ENCODE results near the gene ANO1.
"Not testable (repeated sequence)": the region's sequence is repeated elsewhere in the genome, so short reads cannot be mapped to it uniquely, and the experiment has no call there.

The ANO1 gene

DNA sequence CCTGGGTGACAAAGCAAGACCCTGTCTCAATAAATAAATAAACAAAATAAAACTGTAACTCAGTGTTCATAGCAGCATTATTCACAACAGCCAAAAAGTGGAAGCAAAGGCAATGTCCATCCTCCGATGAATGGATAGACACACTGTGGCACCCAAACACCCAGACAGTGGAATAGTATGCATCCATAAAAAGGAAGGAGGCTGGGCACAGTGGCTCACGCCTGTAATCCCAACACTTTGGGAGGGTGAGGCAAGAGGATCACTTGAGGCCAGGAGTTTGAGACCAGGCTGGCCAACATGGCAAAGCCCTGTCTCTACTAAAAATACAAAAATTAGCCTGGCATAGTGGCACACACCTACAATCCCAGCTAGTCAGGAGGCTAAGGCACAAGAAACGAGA is 122.9 kb downstream of the ANO1 start:
- H3K23ac ChIP-seq (ENCODE audit: low read length); H2BK5ac ChIP-seq (ENCODE audit: low read depth, low read length, poor library complexity); H2AFZ ChIP-seq (ENCODE audit: insufficient read depth, low read length, poor library complexity); H2BK120ac ChIP-seq (ENCODE audit: insufficient read depth, low read length, poor library complexity); H3K4me2 ChIP-seq (ENCODE audit: low read length); H3K9me3 ChIP-seq (ENCODE audit: insufficient read depth, low read depth, low read length); H2BK12ac ChIP-seq (ENCODE audit: low read length); H2AK5ac ChIP-seq (ENCODE audit: low read length); H4K8ac ChIP-seq (ENCODE audit: low read depth, low read length); H3K4me3 ChIP-seq (ENCODE audit: low read depth, low read length); H3K4ac ChIP-seq (ENCODE audit: low read depth, low read length); H3K27ac ChIP-seq (ENCODE audit: low read depth, low read length); H3K27me3 ChIP-seq (ENCODE audit: insufficient read depth, low read length); DNase-seq; H3K14ac ChIP-seq (ENCODE audit: low read length); H4K12ac ChIP-seq (ENCODE audit: low read depth, low read length); H3K9ac ChIP-seq (ENCODE audit: low read length); H4K91ac ChIP-seq (ENCODE audit: low read depth, low read length); H3K18ac ChIP-seq (ENCODE audit: low read length): not testable (repeated sequence)
- Histone ChIP-seq H3K79me1 (ENCODE audit: low read length) (peaks cover 11% of the 10 kb centered on the region), H3K36me3 (ENCODE audit: control insufficient read depth in 1 of 2, insufficient read depth in 2 of 2, low read length in 2 of 2) (peaks cover 11 to 14% of the 10 kb centered on the region in 2 experiments), H3K79me2 (ENCODE audit: control insufficient read depth, insufficient read depth, low read length, poor library complexity) (peaks cover 10% of the 10 kb centered on the region), H3K4me1 (ENCODE audit: control insufficient read depth in 1 of 2, insufficient read depth in 2 of 2, low read length in 2 of 2) (peaks cover 7 to 15% of the 10 kb centered on the region in 2 experiments)
- WGBS (ENCODE audit: extremely low coverage, insufficient coverage, insufficient read length) = no CpG with 5 or more reads among the region's 3 CpGs

DNA sequence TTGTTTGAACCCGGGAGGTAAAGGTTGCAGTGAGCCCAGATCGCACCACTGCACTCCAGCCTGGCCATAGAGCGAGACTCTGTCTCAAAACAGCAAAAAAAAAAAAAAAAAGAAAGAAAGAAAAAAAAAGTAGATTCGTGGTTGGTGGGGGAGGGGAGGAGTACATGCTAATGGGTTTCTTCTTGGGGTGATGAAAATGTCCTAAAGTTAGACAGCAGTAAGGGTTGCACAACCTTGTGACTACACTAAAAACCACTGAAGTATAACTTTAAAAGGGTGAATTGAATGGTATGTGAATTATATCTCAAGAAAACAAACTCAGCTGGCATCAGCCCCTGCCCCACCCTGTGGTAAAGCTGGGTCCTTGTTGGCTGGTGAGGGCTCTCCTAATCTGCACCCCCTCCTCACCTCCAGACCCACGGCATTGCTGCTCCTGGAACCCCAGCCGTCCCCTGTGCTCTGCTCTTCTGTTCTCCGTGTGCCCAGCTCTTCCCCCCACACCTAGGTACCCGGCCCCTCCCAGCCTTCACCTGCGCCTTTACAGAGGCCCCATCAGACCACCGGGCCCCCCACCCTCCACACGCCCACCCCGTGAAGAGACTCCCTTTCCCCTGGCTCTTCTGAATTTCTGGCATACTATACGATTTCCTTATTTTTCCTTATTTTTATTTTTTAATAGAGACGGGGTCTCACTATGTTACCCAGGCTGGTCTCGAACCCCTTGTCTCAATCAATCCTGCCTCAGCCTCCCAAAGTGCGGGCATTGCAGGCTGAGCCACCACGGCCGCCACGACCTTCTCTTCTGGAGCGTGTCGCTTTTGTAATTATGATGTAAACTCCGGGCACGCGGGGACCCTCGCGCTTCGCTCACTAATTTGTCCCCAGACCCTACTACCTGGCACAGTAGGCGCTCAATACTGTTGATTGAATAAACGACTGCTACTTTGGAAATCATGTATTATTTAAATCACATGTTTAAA is 124.1 kb downstream of the ANO1 start:
- peaks cover 10% of the 10 kb centered on the region for H3K79me2 ChIP-seq (ENCODE audit: control insufficient read depth, insufficient read depth, low read length, poor library complexity)
- no peak overlapping the region for H3K23ac ChIP-seq (ENCODE audit: low read length)
- peak overlapping the region; percentile 50 for H2AFZ ChIP-seq (ENCODE audit: insufficient read depth, low read length, poor library complexity)
- H3K4me2 ChIP-seq (ENCODE audit: low read length) = peak overlapping the region; percentile 91
- H3K36me3 ChIP-seq (ENCODE audit: control insufficient read depth in 1 of 2, insufficient read depth in 2 of 2, low read length in 2 of 2) = peaks cover 20 to 22% of the 10 kb centered on the region in 2 experiments
- H3K9ac ChIP-seq (ENCODE audit: low read length) = no peak overlapping the region
- no peak for DNase-seq
- no CpG with 5 or more reads among the region's 29 CpGs for WGBS (ENCODE audit: extremely low coverage, insufficient coverage, insufficient read length)
- peak overlapping the region; percentile 97 for H4K8ac ChIP-seq (ENCODE audit: low read depth, low read length)
- peaks cover 11% of the 10 kb centered on the region for H3K79me1 ChIP-seq (ENCODE audit: low read length)
- no peak overlapping the region for H2BK120ac ChIP-seq (ENCODE audit: insufficient read depth, low read length, poor library complexity)
- no peak overlapping the region for H3K4ac ChIP-seq (ENCODE audit: low read depth, low read length)
- no peak overlapping the region for H3K14ac ChIP-seq (ENCODE audit: low read length)
- H4K12ac ChIP-seq (ENCODE audit: low read depth, low read length) = no peak overlapping the region
- H3K4me1 ChIP-seq (ENCODE audit: control insufficient read depth in 1 of 2, insufficient read depth in 2 of 2, low read length in 2 of 2) = peaks cover 7 to 15% of the 10 kb centered on the region in 2 experiments
- no peak overlapping the region for H3K27ac ChIP-seq (ENCODE audit: low read depth, low read length)
- H2BK5ac ChIP-seq (ENCODE audit: low read depth, low read length, poor library complexity) = no peak overlapping the region
- H3K9me3 ChIP-seq (ENCODE audit: insufficient read depth, low read depth, low read length) = peaks cover 2% of the 10 kb centered on the region
- H2AK5ac ChIP-seq (ENCODE audit: low read length) = no peak overlapping the region
- no peak overlapping the region for H2BK12ac ChIP-seq (ENCODE audit: low read length)
- no peak overlapping the region for H3K18ac ChIP-seq (ENCODE audit: low read length)
- no peaks in the 10 kb centered on the region for H3K27me3 ChIP-seq (ENCODE audit: insufficient read depth, low read length)
- no peak overlapping the region for H3K4me3 ChIP-seq (ENCODE audit: low read depth, low read length)
- no peak overlapping the region for H4K91ac ChIP-seq (ENCODE audit: low read depth, low read length)

DNA sequence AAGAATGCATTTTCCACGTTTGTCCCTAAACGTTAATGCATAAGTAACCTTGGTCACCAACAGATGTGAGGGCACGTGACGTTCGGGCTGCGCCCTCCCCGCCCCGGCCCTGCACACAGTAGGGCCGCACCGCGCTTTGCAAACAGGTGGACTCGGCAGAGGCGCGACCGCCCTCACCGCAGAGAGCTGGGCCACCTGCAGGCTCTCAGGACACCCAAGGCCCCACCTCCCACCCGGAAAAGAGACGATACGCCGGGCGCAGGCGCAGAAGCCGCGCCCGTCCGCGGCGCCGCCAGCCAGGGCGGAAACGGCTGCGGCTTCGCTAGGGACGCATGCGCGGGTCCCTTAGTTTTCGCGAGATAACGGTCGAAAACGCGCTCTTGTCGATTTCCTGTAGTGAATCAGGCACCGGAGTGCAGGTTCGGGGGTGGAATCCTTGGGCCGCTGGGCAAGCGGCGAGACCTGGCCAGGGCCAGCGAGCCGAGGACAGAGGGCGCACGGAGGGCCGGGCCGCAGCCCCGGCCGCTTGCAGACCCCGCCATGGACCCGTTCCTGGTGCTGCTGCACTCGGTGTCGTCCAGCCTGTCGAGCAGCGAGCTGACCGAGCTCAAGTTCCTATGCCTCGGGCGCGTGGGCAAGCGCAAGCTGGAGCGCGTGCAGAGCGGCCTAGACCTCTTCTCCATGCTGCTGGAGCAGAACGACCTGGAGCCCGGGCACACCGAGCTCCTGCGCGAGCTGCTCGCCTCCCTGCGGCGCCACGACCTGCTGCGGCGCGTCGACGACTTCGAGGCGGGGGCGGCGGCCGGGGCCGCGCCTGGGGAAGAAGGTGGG is 125.0 kb downstream of the ANO1 start, which contains the start of gene FADD:
Gene FADD, plus strand, starts transcription at position 377 of the 831 bp plus-strand sequence. Its CDS starts 164 bp downstream, at position 541.
- Histone ChIP-seq H3K79me2 (ENCODE audit: control insufficient read depth, insufficient read depth, low read length, poor library complexity) (peaks cover 10% of the 10 kb centered on the region), H3K36me3 (ENCODE audit: control insufficient read depth in 1 of 2, insufficient read depth in 2 of 2, low read length in 2 of 2) (peaks cover 28 to 29% of the 10 kb centered on the region in 2 experiments), H4K12ac (ENCODE audit: low read depth, low read length) (peak within 1 kb of the TSS; percentile 96), H4K8ac (ENCODE audit: low read depth, low read length) (peak within 1 kb of the TSS; percentile 97), H3K4ac (ENCODE audit: low read depth, low read length) (peak within 1 kb of the TSS; percentile 99), H3K18ac (ENCODE audit: low read length) (peak within 1 kb of the TSS; percentile 97), H2AFZ (ENCODE audit: insufficient read depth, low read length, poor library complexity) (peak within 1 kb of the TSS; percentile 92), H3K23ac (ENCODE audit: low read length) (peak within 1 kb of the TSS; percentile 58), H3K4me3 (ENCODE audit: low read depth, low read length) (peak within 1 kb of the TSS; percentile 89), H3K14ac (ENCODE audit: low read length) (peak within 1 kb of the TSS; percentile 98), H4K91ac (ENCODE audit: low read depth, low read length) (peak within 1 kb of the TSS; percentile 98), H3K27ac (ENCODE audit: low read depth, low read length) (peak within 1 kb of the TSS; percentile 81), H3K4me1 (ENCODE audit: control insufficient read depth in 1 of 2, insufficient read depth in 2 of 2, low read length in 2 of 2) (peaks cover 7 to 15% of the 10 kb centered on the region in 2 experiments), H3K79me1 (ENCODE audit: low read length) (peaks cover 11% of the 10 kb centered on the region), H2BK120ac (ENCODE audit: insufficient read depth, low read length, poor library complexity) (peak within 1 kb of the TSS; percentile 85), H2BK5ac (ENCODE audit: low read depth, low read length, poor library complexity) (peak within 1 kb of the TSS; percentile 84), H3K9me3 (ENCODE audit: insufficient read depth, low read depth, low read length) (peaks cover 2% of the 10 kb centered on the region), H2BK12ac (ENCODE audit: low read length) (peak within 1 kb of the TSS; percentile 51), H3K4me2 (ENCODE audit: low read length) (peak within 1 kb of the TSS; percentile 91), H3K27me3 (ENCODE audit: insufficient read depth, low read length) (no peaks in the 10 kb centered on the region), H3K9ac (ENCODE audit: low read length) (peak within 1 kb of the TSS; percentile 88), H2AK5ac (ENCODE audit: low read length) (peak within 1 kb of the TSS; percentile 87)
- WGBS (ENCODE audit: extremely low coverage, insufficient coverage, insufficient read length) = no CpG with 5 or more reads among the region's 91 CpGs
- peak; percentile 97 to 99 for DNase-seq

Measured in trophoblast cell (in vitro differentiated cells and primary cell).